Measurements from ENCODE around the gene LAMP1. TPM values are rescaled to one million over a fixed set of nuclear protein-coding genes. Genes with fewer than 3 reads are reported as not detected.

LAMP1 gene
- total RNA-seq, 6 experiments from 2014 or later, result 215 to 255 (median 247) TPM

GRCh38 chr13:113274721-113275120 lies 22.3 kb upstream of the LAMP1 start:
- Mint-ChIP-seq H3K4me1 (ENCODE audit: low read depth) (peaks cover 26% of the 10 kb centered on the region), H3K36me3 (ENCODE audit: low read depth) (peaks cover 19% of the 10 kb centered on the region), H3K4me3 (no peak overlapping the region; the same call in 1 of the 2 replicates), H3K9me3 (no peaks in the 10 kb centered on the region), H3K27me3 (ENCODE audit: insufficient read depth) (no peaks in the 10 kb centered on the region; the same call in 1 of the 2 replicates), H3K27ac (peak overlapping the region; percentile 73)
- no peak for TF ChIP-seq CTCF (IDR thresholded peaks at IDR 0.05)
- DNase-seq, result no peak

- Mint-ChIP-seq H3K36me3 (ENCODE audit: low read depth) (peaks cover 19% of the 10 kb centered on the region), H3K27ac (peak overlapping the region; percentile 73; the same call in 1 of the 2 replicates), H3K27me3 (ENCODE audit: insufficient read depth) (no peaks in the 10 kb centered on the region; the same call in 1 of the 2 replicates), H3K9me3 (no peaks in the 10 kb centered on the region; the same call in 1 of the 2 replicates), H3K4me3 (no peak overlapping the region), H3K4me1 (ENCODE audit: low read depth) (peaks cover 26% of the 10 kb centered on the region)
- peak; percentile 83 for TF ChIP-seq CTCF (IDR thresholded peaks at IDR 0.05)
- peak; percentile 76 for DNase-seq
These were observed 21.7 kb upstream of the LAMP1 start for GRCh38 chr13:113275387-113275786.

GRCh38 chr13:113280126-113280525 lies 16.9 kb upstream of the LAMP1 start:
- Mint-ChIP-seq H3K36me3 (ENCODE audit: low read depth) (peaks cover 11% of the 10 kb centered on the region), H3K4me1 (ENCODE audit: low read depth) (peaks cover 6% of the 10 kb centered on the region), H3K27ac (no peak overlapping the region), H3K27me3 (ENCODE audit: insufficient read depth) (peaks cover 7% of the 10 kb centered on the region), H3K9me3 (no peaks in the 10 kb centered on the region; the same call in 1 of the 2 replicates), H3K4me3 (no peak overlapping the region)
- TF ChIP-seq CTCF (IDR thresholded peaks at IDR 0.05), result no peak
- no peak for DNase-seq

GRCh38 chr13:113283904-113284303 lies 13.1 kb upstream of the LAMP1 start:
- Mint-ChIP-seq H3K27ac (no peak overlapping the region), H3K4me3 (no peak overlapping the region), H3K27me3 (ENCODE audit: insufficient read depth) (peaks cover 20% of the 10 kb centered on the region), H3K9me3 (no peaks in the 10 kb centered on the region; the same call in 1 of the 2 replicates), H3K36me3 (ENCODE audit: low read depth) (peaks cover 3% of the 10 kb centered on the region), H3K4me1 (ENCODE audit: low read depth) (no peaks in the 10 kb centered on the region)
- TF ChIP-seq CTCF (IDR thresholded peaks at IDR 0.05), result no peak
- no peak for DNase-seq

GRCh38 chr13:113288880-113289279 lies 8.2 kb upstream of the LAMP1 start:
- H3K4me3 Mint-ChIP-seq, result no peak overlapping the region
- no peak for TF ChIP-seq CTCF (IDR thresholded peaks at IDR 0.05)
- H3K36me3 Mint-ChIP-seq (ENCODE audit: low read depth), result no peaks in the 10 kb centered on the region
- H3K4me1 Mint-ChIP-seq (ENCODE audit: low read depth), result peaks cover 11% of the 10 kb centered on the region
- H3K9me3 Mint-ChIP-seq, result no peaks in the 10 kb centered on the region
- H3K27ac Mint-ChIP-seq, result no peak overlapping the region
- peaks cover 41% of the 10 kb centered on the region for H3K27me3 Mint-ChIP-seq (ENCODE audit: insufficient read depth)
- DNase-seq, result no peak

GRCh38 chr13:113291129-113291528 lies 5.9 kb upstream of the LAMP1 start:
- Mint-ChIP-seq H3K9me3 (no peaks in the 10 kb centered on the region), H3K4me3 (peak overlapping the region; percentile 12; the same call in 1 of the 2 replicates), H3K27ac (no peak overlapping the region), H3K36me3 (ENCODE audit: low read depth) (no peaks in the 10 kb centered on the region), H3K27me3 (ENCODE audit: insufficient read depth) (peaks cover 43% of the 10 kb centered on the region), H3K4me1 (ENCODE audit: low read depth) (peaks cover 11% of the 10 kb centered on the region)
- no peak for DNase-seq
- TF ChIP-seq CTCF (IDR thresholded peaks at IDR 0.05), result no peak

Data from HFFc6 (cell line).